ENCODE results near the gene LRCH1. TPM values are rescaled to one million over a fixed set of nuclear protein-coding genes. Genes with fewer than 3 reads are reported as not detected.

Gene LRCH1
- total and polyA plus RNA-seq, 2 experiments from 2014 or later = 6.0 to 14.6 TPM

DNA sequence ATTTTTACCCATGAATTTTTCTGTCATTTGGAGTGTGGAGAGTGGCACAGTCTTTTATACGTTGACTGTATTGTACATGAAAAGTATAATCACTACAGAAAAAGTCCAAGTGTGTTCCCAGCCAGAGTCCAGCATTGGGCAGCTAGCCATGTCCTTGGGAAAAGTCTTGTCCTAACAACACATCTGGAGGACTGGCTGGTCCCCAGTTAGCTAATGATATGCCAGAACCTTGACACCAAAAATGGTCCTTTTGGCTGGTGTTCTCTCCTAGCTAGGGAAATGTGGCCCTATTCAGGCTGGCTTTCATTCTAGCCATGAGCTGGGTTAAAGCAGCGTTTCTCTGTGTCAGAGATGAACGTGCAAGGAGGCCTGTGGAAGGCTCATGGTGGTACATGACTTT lies 145.0 kb downstream of the LRCH1 start:
- DNase-seq (ENCODE audit: low read depth in 1 of 2, low spot score in 1 of 2) = no peak
- Histone ChIP-seq H3K36me3 (peaks cover 30% of the 10 kb centered on the region), H3K27ac (no peak overlapping the region), H3K4me1 (ENCODE audit: low read depth) (peaks cover 6% of the 10 kb centered on the region), H3K27me3 (no peaks in the 10 kb centered on the region), H3K4me3 (no peak overlapping the region), H3K9me3 (ENCODE audit: low read depth) (no peaks in the 10 kb centered on the region)
- no peak for TF ChIP-seq CTCF (IDR thresholded peaks at IDR 0.05; ENCODE audit: low read depth, low read length)

DNA sequence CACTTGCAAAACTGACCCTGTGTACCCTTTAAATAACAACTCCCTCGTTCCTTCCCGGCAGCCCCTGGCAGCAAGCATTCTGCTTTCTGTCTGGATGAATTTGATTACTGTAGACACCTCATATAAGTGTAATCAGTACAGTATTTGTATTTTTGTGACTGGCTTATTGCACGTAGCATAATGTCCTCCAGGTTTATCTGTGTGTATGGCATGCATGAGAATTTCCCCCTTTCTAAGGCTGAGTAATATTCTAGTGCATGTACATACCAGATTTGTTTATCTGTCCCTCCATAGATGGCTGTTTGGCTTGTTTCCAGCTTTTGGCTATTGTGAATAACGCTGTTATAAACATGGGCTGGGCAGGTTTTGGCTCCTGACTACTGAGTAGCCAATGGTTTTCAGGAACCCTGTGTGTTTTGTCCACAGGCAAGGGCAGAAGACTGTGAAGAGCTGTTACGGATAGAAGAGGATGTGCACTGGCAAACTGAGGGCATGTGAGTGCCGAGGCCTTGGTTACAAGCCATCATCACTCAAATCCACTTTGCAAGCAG lies 146.0 kb downstream of the LRCH1 start:
- peak in 1 of 2 donors; percentile 62 for DNase-seq (ENCODE audit: low read depth in 1 of 2, low spot score in 1 of 2)
- no peaks in the 10 kb centered on the region for H3K9me3 ChIP-seq (ENCODE audit: low read depth)
- TF ChIP-seq CTCF (IDR thresholded peaks at IDR 0.05; ENCODE audit: low read depth, low read length) = no peak
- H3K4me3 ChIP-seq = no peak overlapping the region
- peaks cover 30% of the 10 kb centered on the region for H3K36me3 ChIP-seq
- H3K4me1 ChIP-seq (ENCODE audit: low read depth) = peaks cover 6% of the 10 kb centered on the region
- no peaks in the 10 kb centered on the region for H3K27me3 ChIP-seq
- peak overlapping the region; percentile 70 for H3K27ac ChIP-seq

DNA sequence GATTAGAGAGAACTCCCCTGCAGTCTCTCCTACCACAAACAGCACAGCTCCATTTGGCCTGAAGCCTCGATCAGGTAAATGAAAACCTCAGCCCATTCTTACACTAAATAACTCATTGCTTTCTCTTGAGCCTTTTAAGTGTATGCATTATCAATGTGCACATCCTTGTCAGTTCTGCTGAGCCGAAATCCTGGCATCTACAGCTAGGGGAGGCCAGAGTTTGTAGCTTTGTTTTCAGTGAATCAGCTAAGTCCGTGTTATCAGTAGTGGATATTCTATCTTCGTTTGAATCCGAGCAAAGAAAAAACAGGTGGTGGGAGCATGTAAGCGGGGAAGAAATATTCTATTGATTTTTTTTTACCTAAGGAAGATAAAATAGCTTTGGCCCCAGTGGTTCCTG lies 159.6 kb downstream of the LRCH1 start:
- DNase-seq (ENCODE audit: low read depth in 1 of 2, low spot score in 1 of 2) = no peak
- Histone ChIP-seq H3K4me3 (no peak overlapping the region), H3K9me3 (ENCODE audit: low read depth) (no peaks in the 10 kb centered on the region), H3K27me3 (no peaks in the 10 kb centered on the region), H3K36me3 (peaks cover 7% of the 10 kb centered on the region), H3K27ac (peak overlapping the region; percentile 17), H3K4me1 (ENCODE audit: low read depth) (peaks cover 9% of the 10 kb centered on the region)
- peak; percentile 5 for TF ChIP-seq CTCF (IDR thresholded peaks at IDR 0.05; ENCODE audit: low read depth, low read length)

- Histone ChIP-seq H3K36me3 (no peaks in the 10 kb centered on the region), H3K27ac (no peak overlapping the region), H3K27me3 (no peaks in the 10 kb centered on the region), H3K9me3 (ENCODE audit: low read depth) (no peaks in the 10 kb centered on the region), H3K4me1 (ENCODE audit: low read depth) (peaks cover 9% of the 10 kb centered on the region), H3K4me3 (no peak overlapping the region)
- TF ChIP-seq CTCF (IDR thresholded peaks at IDR 0.05; ENCODE audit: low read depth, low read length) = no peak
- DNase-seq (ENCODE audit: low read depth in 1 of 2, low spot score in 1 of 2) = peak in 1 of 2 donors; percentile 35
Observed at GRCh38 chr13:46715363-46715762, 162.4 kb downstream of the LRCH1 start.

DNA sequence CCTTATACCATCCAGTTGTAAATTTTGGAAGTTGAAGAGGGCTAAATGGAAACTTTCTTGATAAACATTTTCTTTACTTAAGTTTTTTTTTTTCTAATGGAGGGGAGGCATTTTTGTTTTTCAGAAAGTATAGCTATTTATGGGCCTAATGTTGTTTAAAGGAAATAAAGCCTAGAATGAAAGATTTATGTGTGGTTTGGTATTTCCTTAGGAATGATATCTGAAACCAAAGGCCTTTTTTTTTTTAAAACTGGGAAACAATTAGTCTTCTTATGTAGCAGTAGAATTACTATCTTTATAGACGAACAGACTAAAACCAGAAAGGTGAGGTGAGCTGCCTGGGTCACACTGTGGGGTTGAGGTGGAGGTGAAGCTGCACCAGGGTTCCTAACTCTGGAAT lies 163.9 kb downstream of the LRCH1 start:
- H3K4me1 ChIP-seq (ENCODE audit: low read depth) = peaks cover 13% of the 10 kb centered on the region
- H3K4me3 ChIP-seq = no peak overlapping the region
- H3K27me3 ChIP-seq = no peaks in the 10 kb centered on the region
- no peak overlapping the region for H3K27ac ChIP-seq
- TF ChIP-seq CTCF (IDR thresholded peaks at IDR 0.05; ENCODE audit: low read depth, low read length) = no peak
- H3K36me3 ChIP-seq = no peaks in the 10 kb centered on the region
- no peak for DNase-seq (ENCODE audit: low read depth in 1 of 2, low spot score in 1 of 2)
- no peaks in the 10 kb centered on the region for H3K9me3 ChIP-seq (ENCODE audit: low read depth)

All from cardiac muscle cell (in vitro differentiated cells and primary cell).